Peyer's patch (tissue), 4 donors: ENCODE measurements around the gene CHURC1. TPM values are rescaled to one million over a fixed set of nuclear protein-coding genes. Genes with fewer than 3 reads are reported as not detected.
A peak's percentile ranks its signal among the peaks of the same experiment; 100 is the strongest.

Experiments used
- DNase-seq, 3 donors: peaks; one replicate each; pipeline ENCODE4 v3.0.0-alpha.2; 2017 to 2019
- H3K27ac ChIP-seq, 4 donors: fragments of 200-600 bp; sonication (generic); one replicate each; pipeline ENCODE4 v1.5.1; 2016 to 2019
- H3K27me3 ChIP-seq, 2 donors: fragments of 200-600 bp; sonication (generic); one replicate each; pipeline ENCODE4 v1.5.1; 2019
- H3K36me3 ChIP-seq, 3 donors: fragments of 200-600 bp; sonication (generic); one replicate each; pipeline ENCODE4 v1.5.1; 2016 to 2019
- H3K4me1 ChIP-seq, 4 donors: fragments of 200-600 bp; sonication (generic); one replicate each; pipeline ENCODE4 v1.5.1; 2016 to 2019
- H3K4me3 ChIP-seq, 4 donors: fragments of 200-600 bp; sonication (generic); 1 replicate in 3 of 4; 2 replicates in 1 of 4; pipeline ENCODE4 v1.5.1; 2016 to 2019; ENCODE audit warnings: mild to moderate bottlenecking in 1 of 4
- H3K9me3 ChIP-seq, 4 donors: fragments of 200-600 bp; sonication (generic); one replicate each; pipeline ENCODE4 v1.5.1; 2016 to 2019; ENCODE audit warnings: mild to moderate bottlenecking in 1 of 4
- POLR2A ChIP-seq, 2 donors: fragments of 450-650 bp; IDR thresholded peaks; one replicate each; pipeline ENCODE4 v1.5.1; 2017; ENCODE audit warnings: antibody characterized with exemption in 2 of 2, mild to moderate bottlenecking in 2 of 2, moderate library complexity in 2 of 2
- total RNA-seq, 4 donors: library from RNA; depleted of rRNA; stranded (reverse); fragments of >200 nt; gene quantifications; one replicate each; pipeline ENCODE4 v1.1.0, GENCODE V29; 2016
- TF ChIP-seq, protein P1 (sequence below), 6 experiments: fragments of 450-650 bp in 4 of 6; fragments of 200-600 bp in 2 of 6; sonication (generic) in 1 of 6; IDR thresholded peaks; one replicate each; pipeline ENCODE4 v1.5.1; 2017 to 2019; ENCODE audit warnings: antibody characterized with exemption in 6 of 6, mild to moderate bottlenecking in 3 of 6, moderate library complexity in 1 of 6

Gene CHURC1
- total RNA-seq, 4 donors from 2014 or later, result 51.2 to 72.3 (median 69.7) TPM

DNA sequence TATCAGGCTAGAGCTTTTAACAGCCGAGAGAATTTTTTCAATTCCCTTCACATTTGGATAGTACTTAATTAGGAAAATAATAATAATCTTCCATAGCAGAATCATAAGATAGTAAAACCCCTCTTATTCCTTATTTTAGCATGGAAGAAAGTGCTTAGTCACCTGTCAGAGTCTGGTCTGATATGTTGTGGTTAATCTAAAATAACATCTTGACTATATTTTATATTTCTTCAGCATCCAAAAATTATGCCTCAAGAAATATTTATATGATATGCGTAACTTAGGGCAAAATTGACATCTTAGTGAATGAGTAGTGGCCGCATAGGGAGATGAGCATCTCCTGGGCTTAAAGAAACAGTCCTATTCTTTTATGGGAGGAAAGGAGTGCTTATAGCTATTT lies 12.8 kb downstream of the CHURC1 start:
- no peaks in the 10 kb centered on the region for H3K9me3 ChIP-seq
- peaks cover 0 to 19% (median 0%) of the 10 kb centered on the region in 4 donors for H3K4me1 ChIP-seq
- peaks cover 0 to 59% (median 0%) of the 10 kb centered on the region in 3 donors for H3K36me3 ChIP-seq
- H3K27ac ChIP-seq, result no peak overlapping the region
- DNase-seq, result no peak
- H3K27me3 ChIP-seq, result no peaks in the 10 kb centered on the region
- no peak for TF ChIP-seq POLR2A (IDR thresholded peaks at IDR 0.05)
- TF ChIP-seq, protein P1, sequence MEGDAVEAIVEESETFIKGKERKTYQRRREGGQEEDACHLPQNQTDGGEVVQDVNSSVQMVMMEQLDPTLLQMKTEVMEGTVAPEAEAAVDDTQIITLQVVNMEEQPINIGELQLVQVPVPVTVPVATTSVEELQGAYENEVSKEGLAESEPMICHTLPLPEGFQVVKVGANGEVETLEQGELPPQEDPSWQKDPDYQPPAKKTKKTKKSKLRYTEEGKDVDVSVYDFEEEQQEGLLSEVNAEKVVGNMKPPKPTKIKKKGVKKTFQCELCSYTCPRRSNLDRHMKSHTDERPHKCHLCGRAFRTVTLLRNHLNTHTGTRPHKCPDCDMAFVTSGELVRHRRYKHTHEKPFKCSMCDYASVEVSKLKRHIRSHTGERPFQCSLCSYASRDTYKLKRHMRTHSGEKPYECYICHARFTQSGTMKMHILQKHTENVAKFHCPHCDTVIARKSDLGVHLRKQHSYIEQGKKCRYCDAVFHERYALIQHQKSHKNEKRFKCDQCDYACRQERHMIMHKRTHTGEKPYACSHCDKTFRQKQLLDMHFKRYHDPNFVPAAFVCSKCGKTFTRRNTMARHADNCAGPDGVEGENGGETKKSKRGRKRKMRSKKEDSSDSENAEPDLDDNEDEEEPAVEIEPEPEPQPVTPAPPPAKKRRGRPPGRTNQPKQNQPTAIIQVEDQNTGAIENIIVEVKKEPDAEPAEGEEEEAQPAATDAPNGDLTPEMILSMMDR (IDR thresholded peaks at IDR 0.05), result no peak
- no peak overlapping the region for H3K4me3 ChIP-seq

DNA sequence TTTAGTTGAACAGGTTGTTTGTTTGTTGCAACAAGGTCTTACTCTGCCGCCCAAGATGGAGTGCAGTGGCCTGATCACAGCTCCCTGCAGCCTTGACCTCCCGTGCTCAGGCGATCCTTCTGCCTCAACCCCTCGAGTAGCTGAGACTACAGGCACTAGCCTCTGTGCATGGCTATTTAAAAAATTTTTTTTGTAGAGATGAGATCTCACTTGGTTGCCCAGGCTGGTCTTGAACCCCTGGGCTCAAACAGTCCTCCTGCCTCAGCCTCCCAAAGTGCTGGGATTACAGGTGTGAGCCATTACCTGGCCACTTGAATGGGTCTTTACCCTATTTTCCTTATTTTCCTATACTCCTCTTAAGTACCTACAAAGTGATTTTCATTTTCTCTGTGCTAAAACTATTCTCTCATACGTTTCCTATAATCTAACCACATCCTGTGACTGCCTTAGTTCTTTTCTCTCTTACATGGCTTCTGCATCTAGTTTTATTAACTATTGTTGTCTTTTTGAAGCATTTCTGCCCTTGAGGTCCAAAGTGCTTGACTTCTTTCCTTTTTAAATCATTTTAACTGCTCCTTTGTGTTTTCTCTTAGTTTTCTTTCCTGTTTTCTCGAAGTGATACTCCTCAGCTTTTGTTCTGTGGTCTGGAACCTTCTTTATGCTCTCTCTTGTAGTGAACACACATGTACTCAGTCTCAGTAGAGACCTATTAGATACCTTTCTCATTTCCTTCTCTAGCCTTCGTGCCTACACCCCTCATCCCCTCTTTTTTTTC lies 14.2 kb downstream of the CHURC1 start:
- Histone ChIP-seq H3K9me3 (no peaks in the 10 kb centered on the region), H3K4me3 (peak overlapping the region in 1 of 4 donors; percentile 2), H3K27ac (peak overlapping the region in 3 of 4 donors; percentile 4 to 50 (median 21)), H3K36me3 (peaks cover 0 to 70% (median 0%) of the 10 kb centered on the region in 3 donors), H3K27me3 (no peaks in the 10 kb centered on the region), H3K4me1 (peaks cover 0 to 19% (median 0%) of the 10 kb centered on the region in 4 donors)
- DNase-seq, result no peak
- no peak for TF ChIP-seq POLR2A (IDR thresholded peaks at IDR 0.05)
- TF ChIP-seq, protein P1 (IDR thresholded peaks at IDR 0.05), result no peak

DNA sequence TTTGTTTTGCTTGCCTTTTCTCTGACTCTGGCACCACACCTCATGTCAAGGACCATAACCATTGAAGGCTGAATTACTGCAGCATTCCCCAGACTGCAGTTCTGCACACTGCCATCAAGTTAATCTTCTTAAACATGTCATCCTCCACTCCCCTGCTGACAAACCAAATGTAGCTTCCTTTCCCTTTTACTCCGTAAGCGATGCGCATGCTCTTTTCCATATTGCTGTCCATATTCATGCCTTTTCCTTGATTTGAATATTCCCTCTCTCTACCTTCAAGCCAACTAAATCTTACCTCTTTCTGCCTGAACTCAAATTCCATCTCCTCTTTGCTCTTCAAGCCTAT lies 14.7 kb downstream of the CHURC1 start:
- Histone ChIP-seq H3K27ac (peak overlapping the region in 3 of 4 donors; percentile 4 to 50 (median 21)), H3K36me3 (peaks cover 0 to 72% (median 0%) of the 10 kb centered on the region in 3 donors)

DNA sequence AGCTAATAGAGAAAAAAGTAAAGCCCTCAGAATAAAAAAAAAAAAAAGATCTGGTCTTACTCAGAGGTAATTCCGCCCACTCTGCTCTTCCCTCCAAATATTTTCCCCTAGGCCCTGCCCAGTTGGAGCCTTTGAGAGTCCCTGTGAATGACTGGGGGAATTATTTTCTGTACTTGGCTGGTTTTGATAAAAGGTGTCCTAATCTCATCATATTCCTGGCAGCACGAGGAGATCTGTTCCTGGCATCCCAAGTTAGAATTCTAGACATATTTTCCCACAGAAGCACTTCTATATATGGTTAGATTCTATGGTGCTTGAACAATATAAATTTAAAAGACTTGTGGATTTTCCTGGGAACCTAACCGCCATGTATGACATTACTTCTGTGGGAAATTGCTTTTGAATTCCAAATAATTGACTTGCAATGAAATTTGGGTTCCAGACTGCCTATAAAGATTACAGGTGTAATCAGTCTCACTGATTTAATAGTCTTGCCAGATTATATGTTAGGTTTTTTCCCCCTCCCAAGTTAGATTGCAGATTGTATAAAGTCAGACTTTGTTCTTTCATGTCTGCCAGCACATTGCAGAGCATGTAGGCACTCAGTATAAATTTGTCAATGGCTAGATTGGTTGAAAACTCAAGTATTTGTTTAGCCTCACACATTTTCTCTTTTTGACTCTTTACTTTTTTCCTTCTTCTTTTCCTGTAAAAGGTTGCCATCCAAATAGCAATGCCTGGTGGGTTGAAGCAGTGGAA lies 16.0 kb downstream of the CHURC1 start:
- Histone ChIP-seq H3K4me3 (no peak overlapping the region), H3K27ac (peak overlapping the region in 1 of 4 donors; percentile 1), H3K36me3 (peaks cover 0 to 72% (median 0%) of the 10 kb centered on the region in 3 donors), H3K27me3 (no peaks in the 10 kb centered on the region), H3K9me3 (no peaks in the 10 kb centered on the region), H3K4me1 (peaks cover 0 to 19% (median 0%) of the 10 kb centered on the region in 4 donors)
- no peak for TF ChIP-seq POLR2A (IDR thresholded peaks at IDR 0.05)
- TF ChIP-seq, protein P1 (IDR thresholded peaks at IDR 0.05), result no peak
- no peak for DNase-seq

More for the DNA sequence above, 14.7 kb downstream of the CHURC1 start:
- Histone ChIP-seq H3K27me3 (no peaks in the 10 kb centered on the region), H3K9me3 (no peaks in the 10 kb centered on the region), H3K4me1 (peaks cover 0 to 19% (median 0%) of the 10 kb centered on the region in 4 donors), H3K4me3 (no peak overlapping the region)
- no peak for DNase-seq
- TF ChIP-seq POLR2A (IDR thresholded peaks at IDR 0.05), result no peak
- TF ChIP-seq, protein P1 (IDR thresholded peaks at IDR 0.05), result no peak

DNA sequence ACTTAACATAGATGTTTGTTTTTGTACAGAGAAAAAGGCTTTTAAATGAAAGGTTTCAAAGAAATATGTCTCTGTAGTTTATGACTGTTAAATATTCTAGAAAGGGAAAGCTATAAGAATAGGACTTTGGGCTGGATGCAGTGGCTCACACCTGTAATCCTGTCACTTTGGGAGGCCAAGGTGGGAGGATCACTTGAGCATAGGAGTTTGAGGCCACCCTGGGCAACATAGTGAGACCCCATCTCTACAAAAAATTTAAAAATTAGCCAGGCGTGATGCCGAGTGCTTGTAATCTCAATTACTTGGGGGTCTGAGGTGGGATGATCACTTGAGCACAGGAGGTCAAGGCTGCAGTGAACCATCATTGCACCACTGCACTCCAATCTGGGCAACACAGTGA lies 16.9 kb downstream of the CHURC1 start:
- Histone ChIP-seq H3K4me1 (peaks cover 0 to 21% (median 0%) of the 10 kb centered on the region in 4 donors), H3K36me3 (peaks cover 0 to 63% (median 0%) of the 10 kb centered on the region in 3 donors), H3K4me3 (no peak overlapping the region), H3K27me3 (no peaks in the 10 kb centered on the region), H3K9me3 (no peaks in the 10 kb centered on the region), H3K27ac (peak overlapping the region in 1 of 4 donors; percentile 1)
- DNase-seq, result no peak
- TF ChIP-seq POLR2A (IDR thresholded peaks at IDR 0.05), result no peak
- TF ChIP-seq, protein P1 (IDR thresholded peaks at IDR 0.05), result no peak
